ENCODE results near the gene SPZ1.
"Not testable (repeated sequence)": the region's sequence is repeated elsewhere in the genome, so short reads cannot be mapped to it uniquely, and the experiment has no call there.

The SPZ1 gene

DNA sequence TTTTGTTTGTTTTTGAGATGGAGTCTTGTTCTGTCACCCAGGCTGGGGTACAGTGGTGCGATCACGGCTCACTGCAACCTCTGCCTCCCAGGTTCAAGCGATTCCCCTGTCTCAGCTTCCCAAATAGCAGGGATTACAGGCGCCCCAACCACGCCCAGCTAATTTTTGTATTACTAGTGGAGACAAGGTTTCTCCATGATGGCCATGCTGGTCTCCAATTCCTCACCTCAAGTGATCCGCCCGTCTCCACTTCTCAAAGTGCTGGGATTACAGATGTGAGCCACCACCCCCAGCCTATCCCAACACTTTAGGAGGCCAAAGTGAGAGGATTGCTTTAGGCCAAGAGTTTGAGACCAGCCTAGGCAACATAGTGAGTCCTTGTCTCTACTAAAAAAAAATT, 19.3 kb downstream of the SPZ1 start:
- DNase-seq (ENCODE audit: low read depth), result no peak

- DNase-seq (ENCODE audit: low read depth), result no peak
Measured at GRCh38 chr5:80341016-80341775, 21.4 kb downstream of the SPZ1 start.

GRCh38 chr5:80343067-80343466, 23.3 kb downstream of the SPZ1 start:
- no peak for DNase-seq (ENCODE audit: low read depth)

DNA sequence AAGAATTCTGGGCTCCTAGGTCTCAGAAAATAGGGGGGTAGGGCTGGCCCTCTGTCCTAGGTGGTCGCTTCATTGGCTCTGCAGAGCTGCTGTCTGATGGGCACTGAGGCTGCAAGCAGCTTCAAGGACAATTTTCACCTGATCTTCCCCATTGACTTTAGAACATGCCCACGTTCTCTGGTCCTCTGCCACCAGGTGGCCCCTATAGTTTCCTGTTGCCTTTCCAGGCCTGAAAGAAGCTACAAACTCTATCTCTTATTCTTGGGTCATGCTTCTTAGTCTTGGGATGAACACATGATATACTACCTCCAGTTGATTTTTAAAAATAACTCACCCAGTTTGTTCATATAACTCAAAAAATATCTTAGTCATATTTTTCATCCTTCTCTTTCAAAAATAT, 26.3 kb downstream of the SPZ1 start:
- no peak for DNase-seq (ENCODE audit: low read depth)

DNA sequence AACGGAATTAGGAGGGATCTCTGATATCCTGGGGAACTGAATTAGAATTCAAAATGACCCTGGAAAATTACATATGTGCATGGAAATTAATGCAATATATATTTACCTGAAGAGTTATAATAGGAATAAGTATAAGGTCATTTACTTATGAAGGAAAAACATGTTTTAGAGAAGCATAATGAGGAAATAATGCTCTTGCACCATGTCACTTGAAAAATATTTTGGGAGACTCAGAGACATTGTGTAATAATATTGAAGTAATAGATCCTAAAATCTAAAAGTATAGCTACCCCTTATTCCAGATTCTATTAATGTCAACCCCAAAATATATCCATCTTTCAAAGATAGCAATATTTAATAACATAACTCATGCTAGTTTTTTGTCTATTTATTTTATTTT, 28.4 kb downstream of the SPZ1 start:
- DNase-seq (ENCODE audit: low read depth), result no peak

GRCh38 chr5:80351019-80351418, 31.2 kb downstream of the SPZ1 start:
- not testable (repeated sequence) for DNase-seq (ENCODE audit: low read depth)

DNA sequence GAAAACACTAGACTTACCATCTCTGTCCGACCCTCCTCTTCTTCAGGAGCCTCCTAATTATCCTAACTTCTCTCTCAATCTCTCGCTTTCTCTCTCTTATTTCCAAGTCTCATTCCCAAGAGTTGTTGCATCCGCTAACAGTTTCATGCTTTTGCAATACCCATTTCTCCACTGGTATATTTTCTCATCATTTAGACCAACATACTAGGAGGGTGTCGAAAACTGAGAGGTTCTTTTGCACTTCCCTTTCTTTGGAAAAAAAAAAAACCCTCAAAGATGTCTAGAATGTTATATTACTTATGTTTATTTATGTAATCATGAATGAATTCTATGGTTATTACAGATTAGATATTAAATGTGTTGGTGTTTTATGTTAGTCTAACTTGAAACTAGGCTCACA, 35.9 kb downstream of the SPZ1 start:
- DNase-seq (ENCODE audit: low read depth), result no peak

GRCh38 chr5:80357671-80358070, 37.9 kb downstream of the SPZ1 start:
- DNase-seq (ENCODE audit: low read depth), result no peak

DNA sequence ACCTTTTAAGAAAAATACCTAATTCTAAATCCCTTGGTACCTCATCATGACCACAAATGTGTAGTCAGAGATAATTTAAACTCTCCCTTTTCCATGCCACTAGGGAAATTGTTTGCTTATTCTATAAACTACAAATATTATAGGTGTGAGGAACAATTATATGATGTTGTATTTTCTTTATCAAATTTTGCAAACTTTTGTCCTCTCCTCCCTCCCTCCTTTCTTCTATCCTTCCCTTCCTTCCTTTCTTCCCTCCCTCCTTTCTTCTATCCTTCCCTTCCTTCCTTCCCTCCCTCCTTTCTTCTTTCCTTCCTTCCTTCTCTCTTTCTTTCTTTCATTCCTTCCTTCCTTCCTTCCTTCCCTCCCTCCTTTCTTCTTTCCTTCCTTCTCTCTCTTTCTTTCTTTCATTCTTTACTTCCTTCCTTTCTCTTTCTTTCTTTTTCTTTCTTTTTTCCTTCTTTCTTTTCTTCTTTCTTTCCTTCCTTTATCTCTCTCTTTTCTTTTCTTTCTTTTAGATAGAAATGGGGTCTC, 41.2 kb downstream of the SPZ1 start:
- no peak for DNase-seq (ENCODE audit: low read depth)

DNA sequence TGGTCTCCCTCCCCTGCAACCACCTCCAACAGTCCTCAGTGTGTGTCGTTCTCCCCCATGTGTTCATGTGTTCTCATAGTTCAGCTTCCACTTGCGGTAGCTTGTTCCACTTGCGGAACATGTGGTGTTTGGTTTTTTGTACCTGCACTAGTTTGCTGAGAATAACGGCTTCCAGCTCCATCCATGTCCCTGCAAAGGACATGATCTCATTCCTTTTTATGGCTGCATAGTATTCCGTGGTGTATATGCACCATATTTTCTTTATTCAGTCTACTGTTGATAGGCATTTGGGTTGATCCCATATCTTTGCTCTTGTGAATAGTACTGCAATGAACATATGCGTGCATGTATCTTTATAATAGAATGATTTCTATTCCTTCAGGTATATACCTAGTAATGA, 45.1 kb downstream of the SPZ1 start:
- DNase-seq (ENCODE audit: low read depth), result no peak

DNA sequence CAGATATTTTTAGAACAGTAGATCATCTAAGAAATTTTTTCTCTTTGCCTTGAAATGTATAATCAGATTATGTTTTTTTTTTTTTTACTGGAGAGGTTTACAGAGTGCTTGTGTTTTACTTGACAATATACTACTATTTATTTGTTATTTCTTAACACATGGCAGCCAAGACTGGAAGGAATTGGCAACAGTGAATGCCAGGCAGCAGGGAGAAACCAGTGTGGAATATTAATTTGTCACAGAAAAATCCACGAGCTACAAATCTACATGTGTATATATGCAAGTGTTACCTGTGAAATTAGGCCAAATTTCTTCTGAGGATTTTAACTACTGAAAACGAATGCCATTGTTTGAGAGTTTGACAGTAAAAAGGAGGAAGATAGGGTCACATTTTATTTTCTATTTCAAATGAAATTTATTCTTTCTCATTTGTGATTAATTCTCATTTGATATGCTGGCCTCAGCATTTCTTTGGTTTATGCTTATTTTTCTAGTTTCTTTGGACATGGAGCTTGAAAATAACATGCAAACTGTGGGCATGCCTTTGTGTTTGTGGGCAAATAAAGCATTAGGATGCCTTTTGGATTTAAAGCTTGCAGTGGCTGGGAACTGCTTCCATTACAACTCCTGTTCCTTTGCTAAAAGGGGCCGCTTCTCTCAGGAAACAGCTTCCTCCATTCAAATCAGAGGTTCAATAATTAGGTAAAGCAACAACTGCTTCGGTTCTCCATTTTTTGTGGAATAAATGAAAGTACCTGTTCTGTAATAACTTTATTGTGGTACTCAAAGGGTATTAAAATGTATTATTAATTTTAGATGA, 49.1 kb downstream of the SPZ1 start:
- DNase-seq (ENCODE audit: low read depth), result no peak

GRCh38 chr5:80369521-80369920, 49.7 kb downstream of the SPZ1 start:
- no peak for DNase-seq (ENCODE audit: low read depth)

- DNase-seq (ENCODE audit: low read depth), result no peak
Measured at GRCh38 chr5:80370390-80370789, 50.6 kb downstream of the SPZ1 start.

Measured in HS-27A (cell line).